H1 (cell line): ENCODE measurements around the gene MBP. TPM values are rescaled to one million over a fixed set of nuclear protein-coding genes. Genes with fewer than 3 reads are reported as not detected.

Source experiments
- CTCF ChIA-PET: fragments of 300-600 bp; sonication (Branson Sonifier 250); formaldehyde crosslinking; loops from one replicate; lab custom pipeline; 2021; ENCODE audit not compliant: partially characterized antibody; lab: Charles Lee
- POLR2A ChIA-PET: fragments of 300-600 bp; sonication (Branson Sonifier 250); formaldehyde crosslinking; loops from one replicate; lab custom pipeline; 2021; ENCODE audit warnings: inconsistent platforms; ENCODE audit not compliant: partially characterized antibody; lab: Charles Lee
- DNase-seq, 2 experiments: peaks; one replicate each; pipeline versions ENCODE4 v3.0.0 to v3.0.0-alpha.2; 2010 to 2022; ENCODE audit warnings: low spot score in 2 of 2, low read depth in 1 of 2, mixed read lengths in 1 of 2
- FAIRE-seq: peaks from 2 replicates; lab custom pipeline; 2011; peaks lifted over from hg19 to GRCh38; lab: Jason Lieb, UNC
- H2AFZ ChIP-seq: 2 replicates; pipeline ENCODE4 v1.8.1; 2012; ENCODE audit warnings: low read length, inconsistent platforms
- H2AK5ac ChIP-seq: 2 replicates; pipeline ENCODE4 v1.6.1; 2013; ENCODE audit warnings: low read depth, low read length
- H2BK120ac ChIP-seq: replicated peaks from 2 replicates; pipeline ENCODE3; 2013; ENCODE audit warnings: low read depth, low read length, inconsistent platforms
- H2BK12ac ChIP-seq: 2 replicates; pipeline ENCODE4 v1.6.1; 2013; ENCODE audit warnings: low read depth, low read length
- H2BK15ac ChIP-seq: 2 replicates; pipeline ENCODE4 v1.6.1; 2013; ENCODE audit warnings: low read length
- H2BK20ac ChIP-seq: 2 replicates; pipeline ENCODE4 v1.6.1; 2013; ENCODE audit warnings: low read length
- H2BK5ac ChIP-seq: 2 replicates; pipeline ENCODE4 v1.6.1; 2013; ENCODE audit warnings: low read depth, low read length
- H3K14ac ChIP-seq: 2 replicates; pipeline ENCODE4 v1.6.1; 2013; ENCODE audit warnings: inconsistent platforms; ENCODE audit not compliant: insufficient read length
- H3K18ac ChIP-seq: 2 replicates; pipeline ENCODE4 v1.6.1; 2013; ENCODE audit warnings: low read length; ENCODE audit errors: extremely low read depth
- H3K23ac ChIP-seq: 2 replicates; pipeline ENCODE4 v1.6.1; 2013; ENCODE audit warnings: inconsistent platforms; ENCODE audit not compliant: insufficient read length
- H3K23me2 ChIP-seq: 2 replicates; pipeline ENCODE4 v1.6.1; 2013; ENCODE audit warnings: low read depth, low read length
- H3K27ac ChIP-seq: 2 replicates; pipeline ENCODE4 v1.6.1; 2011; ENCODE audit warnings: low read depth, low read length, inconsistent platforms
- H3K27me3 ChIP-seq, 4 experiments: replicated peaks in 1 of 4; 1 replicate in 1 of 4; 2 replicates in 3 of 4; pipeline versions ENCODE4 v1.6.1 to v1.8.1; 2011 to 2013; ENCODE audit warnings: low read length in 3 of 4, mild to moderate bottlenecking in 3 of 4, inconsistent platforms in 2 of 4, mixed read lengths in 2 of 4, moderate library complexity in 1 of 4; ENCODE audit not compliant: control insufficient read depth in 3 of 4, insufficient read depth in 3 of 4; ENCODE audit errors: extremely low read depth in 1 of 4
- H3K36me3 ChIP-seq, 4 experiments: 2 replicates each; pipeline versions ENCODE4 v1.6.1 to v1.8.1; 2011 to 2013; ENCODE audit warnings: mild to moderate bottlenecking in 4 of 4, low read length in 3 of 4, moderate library complexity in 2 of 4, control low read depth in 1 of 4, inconsistent platforms in 1 of 4; ENCODE audit not compliant: insufficient read depth in 4 of 4, control insufficient read depth in 2 of 4
- H3K4ac ChIP-seq: replicated peaks from 2 replicates; pipeline ENCODE3; 2013; ENCODE audit warnings: low read length, low read depth, mixed read lengths, inconsistent platforms; ENCODE audit not compliant: insufficient read length
- H3K4me1 ChIP-seq, 4 experiments: replicated peaks in 1 of 4; 1 replicate in 1 of 4; 2 replicates in 3 of 4; pipeline versions ENCODE4 v1.6.1 to v1.8.1; 2011 to 2013; ENCODE audit warnings: low read length in 3 of 4, inconsistent platforms in 2 of 4, mixed read lengths in 1 of 4; ENCODE audit not compliant: insufficient read depth in 4 of 4, control insufficient read depth in 3 of 4
- H3K4me2 ChIP-seq, 2 experiments: 2 replicates each; pipeline versions ENCODE4 v1.6.1 to v1.8.1; 2011 to 2013; ENCODE audit warnings: low read depth in 2 of 2, low read length in 2 of 2, control low read depth in 1 of 2, inconsistent platforms in 1 of 2, mild to moderate bottlenecking in 1 of 2; ENCODE audit not compliant: insufficient read depth in 1 of 2
- H3K4me3 ChIP-seq, 4 experiments: fragments of 200-600, 300-600 bp in 1 of 4; sonication (generic), shearing (Covaris generic), sonication (Bioruptor Twin) in 1 of 4; 2 replicates each; pipeline versions ENCODE4 v1.5.1 to v1.8.1; 2011 to 2016; ENCODE audit warnings: low read length in 4 of 4, low read depth in 3 of 4, control low read depth in 2 of 4, inconsistent platforms in 2 of 4, mild to moderate bottlenecking in 2 of 4, mixed read lengths in 1 of 4, moderate library complexity in 1 of 4; ENCODE audit not compliant: insufficient read depth in 2 of 4; ENCODE audit errors: extremely low read depth in 1 of 4
- H3K56ac ChIP-seq: replicated peaks from 2 replicates; pipeline ENCODE3; 2013; ENCODE audit warnings: low read depth, mild to moderate bottlenecking, mixed read lengths, low read length, inconsistent platforms; ENCODE audit not compliant: insufficient read length
- H3K79me1 ChIP-seq: 2 replicates; pipeline ENCODE4 v1.6.1; 2013; ENCODE audit warnings: low read depth, low read length, control low read depth
- H3K79me2 ChIP-seq, 2 experiments: 2 replicates each; pipeline versions ENCODE4 v1.6.1 to v1.8.1; 2012 to 2013; ENCODE audit warnings: low read length in 2 of 2, mild to moderate bottlenecking in 2 of 2, inconsistent platforms in 1 of 2; ENCODE audit not compliant: insufficient read depth in 2 of 2, control insufficient read depth in 1 of 2
- H3K9ac ChIP-seq, 4 experiments: replicated peaks in 1 of 4; 1 replicate in 1 of 4; 2 replicates in 3 of 4; pipeline versions ENCODE4 v1.6.1 to v1.8.1; 2011 to 2013; ENCODE audit warnings: low read depth in 3 of 4, low read length in 3 of 4, control low read depth in 2 of 4, mild to moderate bottlenecking in 2 of 4, moderate library complexity in 2 of 4, inconsistent platforms in 1 of 4; ENCODE audit errors: extremely low read depth in 1 of 4
- H3K9me3 ChIP-seq, 2 experiments: 2 replicates each; pipeline versions ENCODE4 v1.6.1 to v1.8.1; 2012 to 2013; ENCODE audit warnings: mild to moderate bottlenecking in 2 of 2, moderate library complexity in 2 of 2, control low read depth in 1 of 2, inconsistent platforms in 1 of 2, low read depth in 1 of 2, low read length in 1 of 2, mixed read lengths in 1 of 2; ENCODE audit not compliant: insufficient read depth in 2 of 2
- H4K20me1 ChIP-seq, 2 experiments: replicated peaks in 1 of 2; 2 replicates each; pipeline versions ENCODE3 to v1.8.1; 2011 to 2013; ENCODE audit warnings: inconsistent platforms in 2 of 2, low read length in 2 of 2, mild to moderate bottlenecking in 1 of 2; ENCODE audit not compliant: insufficient read depth in 2 of 2, control insufficient read depth in 1 of 2
- H4K5ac ChIP-seq: 2 replicates; pipeline ENCODE4 v1.6.1; 2013; ENCODE audit warnings: low read length, low read depth, mixed read lengths, inconsistent platforms; ENCODE audit not compliant: insufficient read length
- H4K8ac ChIP-seq: 2 replicates; pipeline ENCODE4 v1.8.0; 2013; ENCODE audit warnings: mild to moderate bottlenecking, moderate library complexity, low read length, inconsistent platforms; ENCODE audit not compliant: insufficient read depth; ENCODE audit errors: extremely low read depth
- H4K91ac ChIP-seq: replicated peaks from 2 replicates; pipeline ENCODE3; 2013; ENCODE audit warnings: low read length, mixed read lengths, inconsistent platforms; ENCODE audit not compliant: insufficient read length
- CTCF ChIP-seq, 3 experiments: IDR thresholded peaks; 1 replicate in 2 of 3; 2 replicates in 1 of 3; pipeline versions ENCODE4 v1.5.1 to v1.6.1; 2011; ENCODE audit warnings: low read length in 3 of 3, mild to moderate bottlenecking in 3 of 3, inconsistent platforms in 2 of 3, low read depth in 1 of 3, moderate library complexity in 1 of 3; ENCODE audit not compliant: insufficient read depth in 1 of 3; ENCODE audit errors: control extremely low read depth in 1 of 3
- FOSL1 ChIP-seq: IDR thresholded peaks from 2 replicates; pipeline ENCODE4 v1.6.1; 2011; ENCODE audit warnings: mild to moderate bottlenecking, low read depth, low read length, moderate library complexity; ENCODE audit not compliant: insufficient read depth
- GABPA ChIP-seq: IDR thresholded peaks from 2 replicates; pipeline ENCODE4 v1.6.1; 2011; ENCODE audit warnings: mild to moderate bottlenecking, low read length, moderate library complexity, borderline replicate concordance; ENCODE audit not compliant: insufficient read depth
- HDAC2 ChIP-seq, 2 experiments: fragments of 300-600 bp in 1 of 2; sonication (generic) in 1 of 2; IDR thresholded peaks; 2 replicates each; pipeline ENCODE4 v1.6.1; 2011 to 2012; ENCODE audit warnings: low read depth in 2 of 2, low read length in 2 of 2, mild to moderate bottlenecking in 2 of 2, moderate library complexity in 2 of 2, borderline replicate concordance in 1 of 2, inconsistent platforms in 1 of 2
- KDM5A ChIP-seq: fragments of 200-600 bp; IDR thresholded peaks from 2 replicates; pipeline ENCODE4 v1.7.1; 2012; ENCODE audit warnings: mild to moderate bottlenecking, low read length, inconsistent platforms, mixed read lengths
- PHF8 ChIP-seq: fragments of 200-600 bp; sonication (generic); conservative IDR thresholded peaks from 2 replicates; pipeline ENCODE4 v1.7.1; 2012; ENCODE audit warnings: low read depth, mild to moderate bottlenecking, inconsistent platforms, low read length, moderate library complexity
- SIX5 ChIP-seq: IDR thresholded peaks from 2 replicates; pipeline ENCODE4 v1.6.1; 2011; ENCODE audit warnings: mild to moderate bottlenecking, low read depth, low read length
- TEAD4 ChIP-seq: IDR thresholded peaks from 2 replicates; pipeline ENCODE4 v1.6.1; 2012; ENCODE audit warnings: low read depth, low read length, inconsistent platforms, mixed read lengths
- WGBS, 2 experiments: shearing (Covaris generic) in 1 of 2; methylation state at CpG; one replicate each; pipeline versions ENCODE4 v1.1.6 to v1.1.7; 2013 to 2015; ENCODE audit warnings: low lambda C conversion rate in 2 of 2, mixed read lengths in 2 of 2, inconsistent platforms in 1 of 2, low coverage in 1 of 2, missing lambda C conversion rate in 1 of 2; ENCODE audit not compliant: insufficient replicate concordance in 2 of 2, insufficient coverage in 1 of 2, insufficient read length in 1 of 2; ENCODE audit errors: extremely low coverage in 1 of 2, missing lambda C conversion rate in 1 of 2; 5-methylcytosine and 5-hydroxymethylcytosine counted together
- polyA plus RNA-seq, 7 experiments: library from polyadenylated mRNA; depleted of rRNA in 3 of 7; stranded (reverse) in 5 of 7; unstranded in 2 of 7; fragments of >200 nt in 5 of 7; fragments of 200-250 nt in 2 of 7; gene quantifications; 1 replicate in 5 of 7; 2 replicates in 1 of 7; 4 replicates in 1 of 7; pipeline versions ENCODE4 v1.2.1 to v1.2.3, GENCODE V29; 2011 to 2013; ENCODE audit warnings: missing spikeins in 2 of 7, mixed read lengths in 2 of 7
- total RNA-seq: library from RNA; stranded (reverse); fragmentation: NEBNext Ultra II Directional; extraction: Animal tissue kit (Norgen Biotek cat#: 25700); gene quantifications from 2 replicates; pipeline ENCODE4 v1.2.1, GENCODE V29; 2021

The MBP gene
- total and polyA plus RNA-seq, 2 of the 8 experiments (the other 6 are each of a cell fraction or from before 2014, with no cell fraction given), result 7.7 to 19.2 TPM

- Histone ChIP-seq H4K8ac (no peak overlapping the region), H2BK5ac (no peak overlapping the region), H3K27ac (no peak overlapping the region), H3K4me1 (no peaks in the 10 kb centered on the region; a peak in 1 of 7 replicates), H3K79me2 (no peaks in the 10 kb centered on the region), H2AFZ (no peak overlapping the region), H3K9ac (no peak overlapping the region), H2BK20ac (no peak overlapping the region), H2BK120ac (no peak overlapping the region), H4K20me1 (peaks cover 0 to 2% of the 10 kb centered on the region in 2 experiments), H3K14ac (no peak overlapping the region), H3K23ac (no peak overlapping the region), H3K4ac (no peak overlapping the region), H4K91ac (no peak overlapping the region), H3K23me2 (no peaks in the 10 kb centered on the region), H2BK15ac (no peak overlapping the region), H3K27me3 (no peaks in the 10 kb centered on the region), H3K56ac (no peak overlapping the region), H3K36me3 (no peaks in the 10 kb centered on the region), H2AK5ac (no peak overlapping the region), H3K79me1 (0 out of 2 replicates have a peak, but pooled peaks cover 3% of the 10 kb centered on the region), H3K4me3 (no peak overlapping the region), H4K5ac (no peak overlapping the region), H3K9me3 (no peaks in the 10 kb centered on the region), H3K18ac (no peak overlapping the region), H2BK12ac (no peak overlapping the region), H3K4me2 (no peak overlapping the region)
- DNase-seq, result no peak
- POLR2A ChIA-PET, result interaction anchor here (0.6 kb wide), 1 partner anchor 9 kb away, joined by 3 read pairs; no protein-coding TSS in a partner anchor
- CTCF ChIA-PET, result interaction anchor here (1.1 kb wide), 1 partner anchor 16 kb away, joined by 3 read pairs; no protein-coding TSS in a partner anchor
- FAIRE-seq, result no peak
- 79% methylated on average over 10 of the region's 10 CpGs; no CpG with 5 or more reads in 1 of the 2 experiments for WGBS, 2 experiments
- no peak for TF ChIP-seq HDAC2 (IDR thresholded peaks at IDR 0.05; ENCODE audit: borderline replicate concordance in 1 of 2, low read depth in 2 of 2, low read length in 2 of 2)
- no peak for TF ChIP-seq TEAD4
- no peak for TF ChIP-seq CTCF (IDR thresholded peaks at IDR 0.05; ENCODE audit: control extremely low read depth in 1 of 3, insufficient read depth in 1 of 3, low read depth in 1 of 3, low read length in 3 of 3)
- TF ChIP-seq PHF8, result no peak
- no peak for TF ChIP-seq FOSL1
- TF ChIP-seq GABPA, result no peak
- no peak for TF ChIP-seq KDM5A
- no peak for TF ChIP-seq SIX5
These were observed 93.1 kb downstream of the MBP start for GRCh38 chr18:77039196-77040130.
